Body of pancreas (tissue), 4 donors: ENCODE results near the gene CCL13.

Experiments used
- CTCF ChIP-seq, 7 experiments: fragments of 450-650 bp in 4 of 7; fragments of 200-600 bp in 3 of 7; sonication (generic) in 3 of 7; IDR thresholded peaks; one replicate each; pipeline ENCODE4 v1.5.1; 2016 to 2019; ENCODE audit warnings: antibody characterized with exemption in 7 of 7
- POLR2A ChIP-seq, 3 donors: fragments of 450-650 bp; IDR thresholded peaks; one replicate each; pipeline ENCODE4 v1.6.1; 2016; ENCODE audit warnings: antibody characterized with exemption in 3 of 3, mild to moderate bottlenecking in 2 of 3

- TF ChIP-seq CTCF (IDR thresholded peaks at IDR 0.05) (no peak), POLR2A (IDR thresholded peaks at IDR 0.05) (no peak)
Observed at GRCh38 chr17:34386343-34386696, 30.0 kb downstream of the CCL13 start.
